ENCODE data around the gene ANKS1A. TPM values are rescaled to one million over a fixed set of nuclear protein-coding genes. Genes with fewer than 3 reads are reported as not detected.

ANKS1A gene
- total and polyA plus RNA-seq, 2 of the 4 experiments (the other 2 are of a cell fraction), result 7.2 to 7.5 TPM

DNA sequence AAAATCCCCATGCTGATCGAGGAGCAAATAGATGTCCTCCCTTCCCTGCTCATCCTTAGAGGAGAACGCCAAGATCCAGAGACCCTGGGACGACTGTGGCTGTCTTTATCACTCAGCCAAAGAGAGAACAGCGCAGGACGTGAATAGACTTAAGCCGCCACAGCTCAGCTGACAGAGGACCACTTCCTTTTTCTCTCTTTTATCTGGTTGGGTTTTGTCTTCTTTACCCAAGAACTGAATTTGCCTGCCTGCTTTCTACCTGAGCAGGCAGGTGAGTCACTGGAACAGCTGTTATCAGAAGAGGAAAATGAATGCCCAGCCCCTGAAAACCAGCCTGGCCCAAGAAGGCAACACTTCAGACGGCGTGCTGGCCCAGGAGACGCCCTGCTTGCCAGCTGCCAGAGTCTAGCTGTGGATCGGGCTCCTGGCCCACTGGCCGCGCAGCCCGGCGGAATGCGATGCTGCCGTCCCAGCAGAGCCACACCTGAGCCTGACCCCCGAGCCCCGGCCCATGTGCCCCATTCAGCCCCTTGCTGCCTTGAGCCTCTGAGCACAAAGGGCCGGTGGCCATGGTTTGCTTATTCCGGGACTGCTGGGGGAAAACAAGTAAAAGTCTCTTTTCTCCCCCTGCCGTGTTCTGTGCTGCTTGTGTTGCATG is 169.9 kb downstream of the ANKS1A start (continued):
- TF ChIP-seq CTCF (conservative IDR thresholded peaks at IDR 0.05; ENCODE audit: low read depth, low read length) (no peak), RAD21 (IDR thresholded peaks at IDR 0.05; ENCODE audit: low read length) (no peak), MAFK (IDR thresholded peaks at IDR 0.05; ENCODE audit: low read depth, low read length) (no peak), RCOR1 (IDR thresholded peaks at IDR 0.05; ENCODE audit: insufficient replicate concordance, low read length) (no peak), MXI1 (IDR thresholded peaks at IDR 0.05; ENCODE audit: borderline replicate concordance, low read depth, low read length) (no peak), POLR2A (IDR thresholded peaks at IDR 0.05; ENCODE audit: low read depth, low read length) (no peak)

Data from IMR-90 (cell line).